Suprapubic skin (tissue), 4 donors: ENCODE data around the gene CASP5. TPM values are rescaled to one million over a fixed set of nuclear protein-coding genes. Genes with fewer than 3 reads are reported as not detected.

Source experiments
- DNase-seq, 2 donors: peaks; one replicate each; pipeline ENCODE4 v3.0.0-alpha.2; 2019; ENCODE audit warnings: low spot score in 2 of 2
- H3K27ac ChIP-seq: fragments of 200-600 bp; sonication (generic); one replicate; pipeline ENCODE4 v1.5.1; 2019
- H3K27me3 ChIP-seq: fragments of 200-600 bp; sonication (generic); one replicate; pipeline ENCODE4 v1.5.1; 2019
- H3K36me3 ChIP-seq: fragments of 200-600 bp; sonication (generic); one replicate; pipeline ENCODE4 v1.5.1; 2019
- H3K4me1 ChIP-seq: fragments of 200-600 bp; sonication (generic); one replicate; pipeline ENCODE4 v1.5.1; 2019
- H3K4me3 ChIP-seq: fragments of 200-600 bp; sonication (generic); one replicate; pipeline ENCODE4 v1.5.1; 2019; ENCODE audit warnings: mild to moderate bottlenecking
- H3K9me3 ChIP-seq: fragments of 200-600 bp; sonication (generic); one replicate; pipeline ENCODE4 v1.5.1; 2019
- POLR2A ChIP-seq, 2 donors: fragments of 450-650 bp; IDR thresholded peaks; one replicate each; pipeline ENCODE4 v1.6.1; 2017; ENCODE audit warnings: antibody characterized with exemption in 2 of 2, mild to moderate bottlenecking in 2 of 2, moderate library complexity in 2 of 2
- WGBS: methylation state at CpG from one replicate; pipeline ENCODE4 v1.1.5; 2018; 5-methylcytosine and 5-hydroxymethylcytosine counted together
- total RNA-seq, 4 donors: library from RNA; depleted of rRNA; stranded (reverse); fragments of >200 nt; gene quantifications; one replicate each; pipeline ENCODE4 v1.1.0, GENCODE V29; 2016
- TF ChIP-seq, protein P1 (sequence below), 2 donors: fragments of 200-600 bp in 1 of 2; fragments of 450-650 bp in 1 of 2; sonication (generic) in 1 of 2; IDR thresholded peaks; one replicate each; pipeline ENCODE4 v1.5.1; 2016 to 2019; ENCODE audit warnings: antibody characterized with exemption in 2 of 2, mild to moderate bottlenecking in 1 of 2, moderate library complexity in 1 of 2

CASP5 gene
- total RNA-seq, 4 donors from 2014 or later: not detected

DNA sequence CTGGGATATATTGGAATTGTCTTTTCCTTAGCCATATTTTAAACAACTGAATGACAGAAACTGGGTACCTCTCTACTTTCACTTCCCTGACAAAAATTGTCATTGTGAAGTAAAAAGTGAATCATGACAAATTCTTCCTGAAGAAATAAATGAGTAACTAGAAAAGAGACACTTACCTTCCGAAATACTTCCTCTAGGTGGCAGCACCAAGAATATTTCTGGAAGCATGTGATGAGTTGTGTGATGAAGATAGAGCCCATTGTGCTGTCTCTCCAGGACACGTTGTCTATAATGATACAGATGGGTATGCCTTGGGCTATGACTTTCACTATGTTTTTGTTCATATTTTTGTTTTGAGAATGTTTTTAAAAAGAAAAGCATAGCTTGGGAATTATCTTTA, 76.1 kb downstream of the CASP5 start:
- DNase-seq: no peak
- no peak overlapping the region for H3K4me3 ChIP-seq
- peaks cover 81% of the 10 kb centered on the region for H3K36me3 ChIP-seq
- H3K27ac ChIP-seq: no peak overlapping the region
- H3K4me1 ChIP-seq: no peaks in the 10 kb centered on the region
- no peaks in the 10 kb centered on the region for H3K27me3 ChIP-seq
- WGBS: 13% methylated on average over 2 of the region's 2 CpGs
- no peaks in the 10 kb centered on the region for H3K9me3 ChIP-seq
- TF ChIP-seq, protein P1, sequence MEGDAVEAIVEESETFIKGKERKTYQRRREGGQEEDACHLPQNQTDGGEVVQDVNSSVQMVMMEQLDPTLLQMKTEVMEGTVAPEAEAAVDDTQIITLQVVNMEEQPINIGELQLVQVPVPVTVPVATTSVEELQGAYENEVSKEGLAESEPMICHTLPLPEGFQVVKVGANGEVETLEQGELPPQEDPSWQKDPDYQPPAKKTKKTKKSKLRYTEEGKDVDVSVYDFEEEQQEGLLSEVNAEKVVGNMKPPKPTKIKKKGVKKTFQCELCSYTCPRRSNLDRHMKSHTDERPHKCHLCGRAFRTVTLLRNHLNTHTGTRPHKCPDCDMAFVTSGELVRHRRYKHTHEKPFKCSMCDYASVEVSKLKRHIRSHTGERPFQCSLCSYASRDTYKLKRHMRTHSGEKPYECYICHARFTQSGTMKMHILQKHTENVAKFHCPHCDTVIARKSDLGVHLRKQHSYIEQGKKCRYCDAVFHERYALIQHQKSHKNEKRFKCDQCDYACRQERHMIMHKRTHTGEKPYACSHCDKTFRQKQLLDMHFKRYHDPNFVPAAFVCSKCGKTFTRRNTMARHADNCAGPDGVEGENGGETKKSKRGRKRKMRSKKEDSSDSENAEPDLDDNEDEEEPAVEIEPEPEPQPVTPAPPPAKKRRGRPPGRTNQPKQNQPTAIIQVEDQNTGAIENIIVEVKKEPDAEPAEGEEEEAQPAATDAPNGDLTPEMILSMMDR (IDR thresholded peaks at IDR 0.05): peak; percentile 38 to 44
- TF ChIP-seq POLR2A (IDR thresholded peaks at IDR 0.05): no peak

Other genes with a start within 250 kb of the CASP5 start
- not detected for gene CASP12, start 124.7 kb downstream of the CASP5 start, total RNA-seq
- gene CASP4, start 54.6 kb downstream of the CASP5 start, total RNA-seq: 100 to 1,000 TPM in 3 of 4 donors, 10 to 100 TPM in 1; 98.3 to 272 (median 129) TPM
- gene CASP1, start 12.0 kb upstream of the CASP5 start, total RNA-seq: 10 to 100 TPM; 20.1 to 35.7 (median 28.3) TPM
- 1 to 10 TPM; 1.6 to 9.0 (median 3.5) TPM for gene CARD16, start 22.2 kb upstream of the CASP5 start, total RNA-seq
- gene CARD18, start 116.6 kb upstream of the CASP5 start, total RNA-seq: 10 to 100 TPM in 3 of 4 donors, not detected in 1; 11.6 to 26.0 (median 16.5) TPM